Esophagus muscularis mucosa (tissue), 4 donors: ENCODE measurements around the gene NCR1.

ENCODE experiments used
- EP300 ChIP-seq: sonication (generic); formaldehyde crosslinking; IDR thresholded peaks from one replicate; pipeline ENCODE4 v1.6.1; 2017; ENCODE audit warnings: antibody characterized with exemption
- POLR2A ChIP-seq: fragments of 450-650 bp; IDR thresholded peaks from one replicate; pipeline ENCODE4 v1.6.1; 2017; ENCODE audit warnings: antibody characterized with exemption, moderate library complexity, mild to moderate bottlenecking, low read depth
- TF ChIP-seq, protein P1 (sequence below), 3 experiments: fragments of 200-600 bp in 2 of 3; fragments of 450-650 bp in 1 of 3; sonication (generic) in 2 of 3; IDR thresholded peaks; one replicate each; pipeline ENCODE4 v1.5.1; 2017 to 2019; ENCODE audit warnings: antibody characterized with exemption in 3 of 3, mild to moderate bottlenecking in 2 of 3, moderate library complexity in 1 of 3

DNA sequence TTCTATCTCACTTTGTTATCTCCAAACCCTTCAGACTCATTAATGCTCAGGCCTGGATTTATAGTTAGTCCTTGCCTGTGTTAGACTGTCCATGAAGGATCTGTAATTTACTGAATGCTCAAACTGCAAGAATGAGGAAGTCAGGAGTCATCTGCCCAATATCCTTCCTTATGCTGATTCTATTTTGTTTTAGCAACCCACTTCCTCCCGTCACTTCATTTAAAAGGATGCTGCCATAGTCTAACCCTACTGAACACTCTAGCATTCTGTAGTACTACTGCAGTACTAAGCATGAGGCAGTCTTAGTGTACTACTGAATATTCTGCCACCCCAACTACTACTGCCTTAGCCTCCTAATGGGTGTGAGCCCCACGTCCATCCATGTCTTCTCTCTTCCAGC lies 30.4 kb upstream of the NCR1 start:
- TF ChIP-seq, protein P1, sequence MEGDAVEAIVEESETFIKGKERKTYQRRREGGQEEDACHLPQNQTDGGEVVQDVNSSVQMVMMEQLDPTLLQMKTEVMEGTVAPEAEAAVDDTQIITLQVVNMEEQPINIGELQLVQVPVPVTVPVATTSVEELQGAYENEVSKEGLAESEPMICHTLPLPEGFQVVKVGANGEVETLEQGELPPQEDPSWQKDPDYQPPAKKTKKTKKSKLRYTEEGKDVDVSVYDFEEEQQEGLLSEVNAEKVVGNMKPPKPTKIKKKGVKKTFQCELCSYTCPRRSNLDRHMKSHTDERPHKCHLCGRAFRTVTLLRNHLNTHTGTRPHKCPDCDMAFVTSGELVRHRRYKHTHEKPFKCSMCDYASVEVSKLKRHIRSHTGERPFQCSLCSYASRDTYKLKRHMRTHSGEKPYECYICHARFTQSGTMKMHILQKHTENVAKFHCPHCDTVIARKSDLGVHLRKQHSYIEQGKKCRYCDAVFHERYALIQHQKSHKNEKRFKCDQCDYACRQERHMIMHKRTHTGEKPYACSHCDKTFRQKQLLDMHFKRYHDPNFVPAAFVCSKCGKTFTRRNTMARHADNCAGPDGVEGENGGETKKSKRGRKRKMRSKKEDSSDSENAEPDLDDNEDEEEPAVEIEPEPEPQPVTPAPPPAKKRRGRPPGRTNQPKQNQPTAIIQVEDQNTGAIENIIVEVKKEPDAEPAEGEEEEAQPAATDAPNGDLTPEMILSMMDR (IDR thresholded peaks at IDR 0.05), result no peak
- TF ChIP-seq EP300, result no peak
- no peak for TF ChIP-seq POLR2A
